ENCODE data around the gene MRPL20.
A peak's percentile ranks its signal among the peaks of the same experiment; 100 is the strongest.

Gene MRPL20

DNA sequence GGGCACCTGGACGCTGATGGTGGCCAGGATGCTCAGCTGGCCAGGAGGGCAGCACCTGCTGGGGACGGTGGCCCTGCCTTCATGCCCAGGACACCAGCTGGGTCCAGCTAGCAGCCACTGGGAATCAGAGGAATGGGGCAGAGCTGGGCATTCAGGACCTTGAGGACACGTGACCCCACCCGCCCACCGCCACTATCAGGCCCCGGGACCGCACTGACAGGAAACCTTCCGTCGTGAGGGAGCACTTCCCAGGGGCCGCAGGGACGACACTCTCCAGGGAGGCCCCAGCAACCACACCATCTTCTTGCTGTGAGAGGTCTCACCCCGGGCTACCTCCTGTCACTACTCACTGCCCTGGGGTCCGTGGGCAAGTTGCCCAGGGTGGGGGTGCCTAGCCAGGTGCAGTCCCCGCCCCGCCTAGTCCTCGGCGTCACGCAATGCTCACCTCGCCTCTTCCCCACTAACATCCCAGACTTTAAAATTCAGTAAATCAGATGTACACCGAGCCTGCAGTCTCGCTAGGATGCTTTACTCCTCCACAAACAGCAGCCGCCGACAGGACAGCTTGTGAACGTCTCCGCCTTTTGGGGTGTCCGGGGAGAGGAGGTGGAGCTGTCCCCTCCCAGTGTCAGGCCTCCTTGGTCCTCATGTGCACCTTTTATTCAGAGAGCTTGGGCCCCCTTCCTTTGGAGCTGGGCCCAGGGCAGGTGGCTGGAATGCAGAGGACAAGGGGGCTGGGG is 33.3 kb upstream of the MRPL20 start:
- DNase-seq = no peak
- no peak for TF ChIP-seq POLR2A (IDR thresholded peaks at IDR 0.05; ENCODE audit: low read length)
- TF ChIP-seq GATA1 (IDR thresholded peaks at IDR 0.05; ENCODE audit: low read depth, low read length) = no peak

DNA sequence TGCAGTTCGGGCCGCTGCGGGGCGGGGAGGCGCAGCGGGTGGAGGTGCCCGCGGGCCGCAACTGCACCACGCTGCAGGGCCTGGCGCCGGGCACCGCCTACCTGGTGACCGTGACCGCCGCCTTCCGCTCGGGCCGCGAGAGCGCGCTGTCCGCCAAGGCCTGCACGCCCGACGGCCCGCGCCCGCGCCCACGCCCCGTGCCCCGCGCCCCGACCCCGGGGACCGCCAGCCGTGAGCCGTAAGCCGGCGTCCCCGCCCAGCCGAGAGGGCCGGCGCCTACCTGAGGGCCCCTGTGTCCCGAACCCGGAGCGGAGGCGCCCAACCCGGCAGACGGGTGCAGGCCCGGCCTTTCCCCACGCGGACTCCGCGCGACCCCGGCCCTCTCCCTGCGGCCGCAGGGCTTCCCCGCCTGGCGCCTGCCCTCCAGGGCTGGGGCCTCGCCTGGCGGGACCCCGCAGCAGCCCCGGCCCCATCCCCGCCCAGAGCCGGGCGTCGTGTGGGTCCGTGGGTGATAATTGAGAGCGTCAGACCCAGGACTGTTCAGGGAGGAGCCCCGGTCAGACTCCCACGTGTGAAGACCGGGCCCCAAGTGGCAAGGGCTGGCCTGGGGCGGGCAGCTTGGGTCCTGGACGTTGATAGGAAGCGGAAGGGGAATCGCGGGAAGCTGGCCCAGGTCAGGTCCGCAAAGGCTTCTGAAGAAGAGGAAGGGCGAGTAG is 32.6 kb upstream of the MRPL20 start:
- TF ChIP-seq POLR2A (IDR thresholded peaks at IDR 0.05; ENCODE audit: low read length) (no peak), GATA1 (IDR thresholded peaks at IDR 0.05; ENCODE audit: low read depth, low read length) (no peak)
- no peak for DNase-seq

GRCh38 chr1:1438531-1439381 is 31.7 kb upstream of the MRPL20 start:
- DNase-seq = no peak
- no peak for TF ChIP-seq GATA1 (IDR thresholded peaks at IDR 0.05; ENCODE audit: low read depth, low read length)
- no peak for TF ChIP-seq POLR2A (IDR thresholded peaks at IDR 0.05; ENCODE audit: low read length)

- TF ChIP-seq POLR2A (IDR thresholded peaks at IDR 0.05; ENCODE audit: low read length) (no peak), GATA1 (IDR thresholded peaks at IDR 0.05; ENCODE audit: low read depth, low read length) (no peak)
- DNase-seq = no peak
Measured at GRCh38 chr1:1437904-1438376, 30.8 kb upstream of the MRPL20 start.

DNA sequence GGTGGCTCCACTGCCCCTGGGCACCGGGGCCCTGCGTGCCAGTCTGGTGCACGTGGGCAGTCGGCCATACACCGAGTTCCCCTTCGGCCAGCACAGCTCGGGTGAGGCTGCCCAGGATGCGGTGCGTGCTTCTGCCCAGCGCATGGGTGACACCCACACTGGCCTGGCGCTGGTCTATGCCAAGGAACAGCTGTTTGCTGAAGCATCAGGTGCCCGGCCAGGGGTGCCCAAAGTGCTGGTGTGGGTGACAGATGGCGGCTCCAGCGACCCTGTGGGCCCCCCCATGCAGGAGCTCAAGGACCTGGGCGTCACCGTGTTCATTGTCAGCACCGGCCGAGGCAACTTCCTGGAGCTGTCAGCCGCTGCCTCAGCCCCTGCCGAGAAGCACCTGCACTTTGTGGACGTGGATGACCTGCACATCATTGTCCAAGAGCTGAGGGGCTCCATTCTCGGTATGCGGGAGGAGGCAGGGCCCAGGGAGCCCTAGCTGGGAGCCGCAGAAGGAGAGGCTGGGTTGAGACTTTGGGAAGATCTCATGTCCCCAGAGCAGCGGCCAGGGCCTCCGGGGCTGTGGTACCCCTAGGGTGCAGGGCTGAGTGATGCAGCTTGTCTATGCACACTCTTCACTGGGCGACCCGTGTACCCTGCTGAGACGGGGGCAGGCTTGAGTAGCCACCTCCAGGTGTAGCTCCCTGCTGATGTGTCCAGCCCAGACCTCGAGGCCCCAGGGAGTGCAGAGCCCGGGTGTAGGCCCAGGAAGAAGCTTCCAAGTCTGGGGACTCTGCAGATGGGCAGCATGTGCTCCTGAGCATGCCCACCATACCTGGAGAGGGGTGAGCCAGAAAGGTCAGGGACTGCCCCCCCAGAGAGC is 30.2 kb upstream of the MRPL20 start:
- TF ChIP-seq POLR2A (IDR thresholded peaks at IDR 0.05; ENCODE audit: low read length) (no peak), GATA1 (IDR thresholded peaks at IDR 0.05; ENCODE audit: low read depth, low read length) (no peak)
- no peak for DNase-seq

DNA sequence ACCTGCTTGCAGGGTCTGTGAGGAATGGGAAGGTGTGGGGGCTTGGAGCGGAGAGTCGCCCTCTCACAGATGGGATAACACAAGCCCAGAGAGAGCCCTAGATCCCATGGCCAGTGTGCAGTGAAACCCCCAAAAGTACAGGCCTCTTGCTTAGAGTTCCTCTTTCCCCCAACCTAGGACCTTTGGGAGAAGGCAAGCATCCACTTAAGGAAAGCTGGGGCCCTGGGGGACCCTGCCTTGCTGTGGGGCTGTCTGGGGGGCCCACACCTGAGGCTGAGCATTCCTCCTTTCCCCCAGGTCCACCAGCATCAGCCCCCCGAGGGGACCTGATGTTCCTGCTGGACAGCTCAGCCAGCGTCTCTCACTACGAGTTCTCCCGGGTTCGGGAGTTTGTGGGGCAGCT is 29.5 kb upstream of the MRPL20 start:
- TF ChIP-seq POLR2A (IDR thresholded peaks at IDR 0.05; ENCODE audit: low read length) (no peak), GATA1 (IDR thresholded peaks at IDR 0.05; ENCODE audit: low read depth, low read length) (no peak)
- no peak for DNase-seq

- TF ChIP-seq POLR2A (IDR thresholded peaks at IDR 0.05; ENCODE audit: low read length) (no peak), GATA1 (IDR thresholded peaks at IDR 0.05; ENCODE audit: low read depth, low read length) (no peak)
- DNase-seq = no peak
Measured at GRCh38 chr1:1435911-1436629, 29.0 kb upstream of the MRPL20 start.

DNA sequence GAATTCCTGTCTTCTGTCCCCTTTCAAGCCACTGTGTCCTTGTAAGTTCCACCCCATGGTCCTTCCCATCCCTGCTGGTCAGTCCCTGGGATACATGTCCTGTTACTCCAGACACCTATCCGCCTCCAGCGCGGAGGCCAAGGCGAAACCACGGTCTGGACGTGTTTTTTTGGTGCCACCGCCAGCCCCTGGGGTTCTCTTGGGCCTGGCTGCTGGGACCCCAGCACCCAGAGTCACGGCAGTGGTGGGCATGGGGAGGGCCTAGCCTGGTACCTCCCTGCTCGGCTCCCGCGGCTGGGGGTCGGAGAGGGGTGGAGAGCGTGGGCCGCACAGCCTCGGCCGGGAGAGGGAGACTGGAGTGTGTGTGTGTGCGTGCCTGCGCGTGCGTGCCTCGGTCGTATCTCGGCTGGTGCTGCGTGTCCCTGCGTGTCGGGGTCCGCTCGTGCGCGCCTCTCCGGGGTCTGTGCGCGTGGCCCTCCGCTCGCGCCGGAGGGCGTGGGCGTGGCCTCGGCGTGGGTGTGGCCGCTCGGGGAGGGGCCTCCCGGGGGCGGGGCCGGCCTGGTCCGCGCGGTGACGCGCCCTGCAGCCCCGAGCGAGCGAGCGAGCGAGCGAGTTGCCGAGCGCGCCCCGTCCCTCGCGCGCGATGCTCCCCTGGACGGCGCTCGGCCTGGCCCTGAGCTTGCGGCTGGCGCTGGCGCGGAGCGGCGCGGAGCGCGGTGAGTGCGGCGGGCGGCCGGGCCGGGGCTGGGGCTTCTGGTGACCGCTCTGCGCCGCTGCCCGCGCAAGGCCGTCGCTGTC is 28.2 kb upstream of the MRPL20 start, which contains the start of gene VWA1:
VWA1 (plus strand) TSS at position 585 of the 798 bp plus-strand sequence; CDS start at position 644, 59 bp downstream.
- TF ChIP-seq POLR2A (IDR thresholded peaks at IDR 0.05; ENCODE audit: low read length) = no peak
- no peak for TF ChIP-seq GATA1 (IDR thresholded peaks at IDR 0.05; ENCODE audit: low read depth, low read length)
- DNase-seq = peak; percentile 76 to 80

- TF ChIP-seq GATA1 (IDR thresholded peaks at IDR 0.05; ENCODE audit: low read depth, low read length) (no peak), POLR2A (IDR thresholded peaks at IDR 0.05; ENCODE audit: low read length) (no peak)
- DNase-seq = no peak
Measured at GRCh38 chr1:1434824-1435105, 27.7 kb upstream of the MRPL20 start.

- no peak for DNase-seq
- no peak for TF ChIP-seq POLR2A (IDR thresholded peaks at IDR 0.05; ENCODE audit: low read length)
- no peak for TF ChIP-seq GATA1 (IDR thresholded peaks at IDR 0.05; ENCODE audit: low read depth, low read length)
Measured at GRCh38 chr1:1434131-1434823, 27.2 kb upstream of the MRPL20 start.

DNA sequence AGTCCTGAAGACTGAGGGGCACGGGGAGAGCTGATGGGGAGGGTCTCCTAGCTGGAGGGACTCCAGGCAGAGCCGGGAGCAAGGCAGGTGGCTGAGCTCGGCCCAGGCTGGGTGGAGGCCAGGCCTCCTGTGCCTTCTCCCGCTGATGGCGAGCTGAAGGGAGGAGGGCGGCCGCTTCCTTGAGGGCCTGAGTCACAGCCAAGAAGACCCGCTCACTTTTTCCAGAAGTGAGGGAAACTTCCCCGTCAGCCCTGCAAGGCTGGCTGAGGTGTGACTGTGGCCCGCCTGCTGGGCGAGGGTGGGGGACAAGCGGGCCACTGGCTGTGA is 26.7 kb upstream of the MRPL20 start:
- TF ChIP-seq GATA1 (IDR thresholded peaks at IDR 0.05; ENCODE audit: low read depth, low read length) (no peak), POLR2A (IDR thresholded peaks at IDR 0.05; ENCODE audit: low read length) (no peak)
- DNase-seq = no peak

Measured in erythroblast (primary cell).